Mesothelial cell of epicardium (in vitro differentiated cells): Measurements from ENCODE around the gene SGPP1. TPM values are rescaled to one million over a fixed set of nuclear protein-coding genes. Genes with fewer than 3 reads are reported as not detected.
"Not testable (repeated sequence)": the region's sequence is repeated elsewhere in the genome, so short reads cannot be mapped to it uniquely, and the experiment has no call there.

Experiments
- DNase-seq, 2 experiments: peaks; one replicate each; pipeline ENCODE4 v3.0.0; 2021; ENCODE audit warnings: low spot score in 2 of 2; ENCODE audit not compliant: unreplicated experiment in 2 of 2
- H3K27ac Mint-ChIP-seq: 2 replicates; pipeline ENCODE4 v1.8.0; 2021; ENCODE audit warnings: mixed read lengths
- H3K27me3 Mint-ChIP-seq: 2 replicates; pipeline ENCODE4 v1.8.0; 2021; ENCODE audit warnings: low read depth, mixed read lengths
- H3K36me3 Mint-ChIP-seq: 2 replicates; pipeline ENCODE4 v1.8.0; 2021; ENCODE audit warnings: mixed read lengths
- H3K4me1 Mint-ChIP-seq: 2 replicates; pipeline ENCODE4 v1.8.0; 2021; ENCODE audit warnings: mixed read lengths
- H3K4me3 Mint-ChIP-seq: 2 replicates; pipeline ENCODE4 v1.8.0; 2021; ENCODE audit warnings: mild to moderate bottlenecking, moderate library complexity, mixed read lengths
- H3K9me3 Mint-ChIP-seq: 2 replicates; pipeline ENCODE4 v1.8.0; 2021; ENCODE audit warnings: mixed read lengths
- CTCF ChIP-seq: fragments of 200-600 bp; sonication (generic); IDR thresholded peaks from one replicate; pipeline ENCODE4 v1.5.0; 2021; ENCODE audit warnings: antibody characterized with exemption; ENCODE audit not compliant: unreplicated experiment
- total RNA-seq: library from RNA; stranded (reverse); gene quantifications from 3 replicates; pipeline ENCODE4 v1.2.1, GENCODE V29; 2021

The SGPP1 gene
- total RNA-seq, 1 donor from 2014 or later = 15.8 TPM

GRCh38 chr14:63712123-63712522, 15.7 kb downstream of the SGPP1 start:
- peaks cover 17% of the 10 kb centered on the region for H3K9me3 Mint-ChIP-seq
- no peak overlapping the region for H3K4me3 Mint-ChIP-seq
- H3K27me3 Mint-ChIP-seq = no peaks in the 10 kb centered on the region
- no peaks in the 10 kb centered on the region for H3K4me1 Mint-ChIP-seq
- no peak overlapping the region for H3K27ac Mint-ChIP-seq
- no peak for TF ChIP-seq CTCF
- H3K36me3 Mint-ChIP-seq = peaks cover 29% of the 10 kb centered on the region
- DNase-seq = no peak

GRCh38 chr14:63710497-63710896, 17.4 kb downstream of the SGPP1 start:
- peak overlapping the region; percentile 64 for H3K27ac Mint-ChIP-seq

GRCh38 chr14:63709589-63709988, 18.3 kb downstream of the SGPP1 start:
- Mint-ChIP-seq H3K27me3 (no peaks in the 10 kb centered on the region), H3K4me3 (no peak overlapping the region), H3K9me3 (peaks cover 9% of the 10 kb centered on the region), H3K4me1 (no peaks in the 10 kb centered on the region), H3K36me3 (peaks cover 22% of the 10 kb centered on the region), H3K27ac (no peak overlapping the region)
- no peak for DNase-seq
- TF ChIP-seq CTCF = no peak

More at GRCh38 chr14:63710497-63710896, 17.4 kb downstream of the SGPP1 start:
- Mint-ChIP-seq H3K9me3 (peaks cover 12% of the 10 kb centered on the region), H3K27me3 (no peaks in the 10 kb centered on the region), H3K4me1 (no peaks in the 10 kb centered on the region), H3K36me3 (peaks cover 21% of the 10 kb centered on the region), H3K4me3 (no peak overlapping the region)
- TF ChIP-seq CTCF = no peak
- DNase-seq = no peak

GRCh38 chr14:63707216-63707615, 20.6 kb downstream of the SGPP1 start:
- Mint-ChIP-seq H3K9me3 (peaks cover 7% of the 10 kb centered on the region), H3K27ac (no peak overlapping the region), H3K4me3 (no peak overlapping the region), H3K27me3 (no peaks in the 10 kb centered on the region), H3K36me3 (peaks cover 8% of the 10 kb centered on the region), H3K4me1 (no peaks in the 10 kb centered on the region)
- DNase-seq = no peak
- no peak for TF ChIP-seq CTCF

GRCh38 chr14:63705561-63706070, 22.2 kb downstream of the SGPP1 start:
- no peak overlapping the region for H3K4me3 Mint-ChIP-seq
- H3K4me1 Mint-ChIP-seq = peaks cover 2% of the 10 kb centered on the region
- peaks cover 5% of the 10 kb centered on the region for H3K9me3 Mint-ChIP-seq
- peaks cover 5% of the 10 kb centered on the region for H3K36me3 Mint-ChIP-seq
- no peaks in the 10 kb centered on the region for H3K27me3 Mint-ChIP-seq
- TF ChIP-seq CTCF = no peak
- DNase-seq = no peak
- no peak overlapping the region for H3K27ac Mint-ChIP-seq

- not testable (repeated sequence) for H3K27me3 Mint-ChIP-seq, H3K4me1 Mint-ChIP-seq, H3K36me3 Mint-ChIP-seq
Observed at GRCh38 chr14:63702530-63702929, 25.3 kb downstream of the SGPP1 start.

More at GRCh38 chr14:63702530-63702929, 25.3 kb downstream of the SGPP1 start:
- not testable (repeated sequence) for H3K27ac Mint-ChIP-seq, H3K9me3 Mint-ChIP-seq, DNase-seq, H3K4me3 Mint-ChIP-seq
